ENCODE data around the gene GALNT16. TPM values are rescaled to one million over a fixed set of nuclear protein-coding genes. Genes with fewer than 3 reads are reported as not detected.

GALNT16 gene
- total RNA-seq, 1 donor from 2014 or later = 0.13 TPM

- no peak for DNase-seq (ENCODE audit: low read depth in 2 of 2)
Measured at GRCh38 chr14:69404478-69404877, 144.5 kb downstream of the GALNT16 start.

- no peak for DNase-seq (ENCODE audit: low read depth in 2 of 2)
Measured at GRCh38 chr14:69404883-69405282, 144.9 kb downstream of the GALNT16 start.

- no peak for DNase-seq (ENCODE audit: low read depth in 2 of 2)
Measured at GRCh38 chr14:69405762-69406161, 145.8 kb downstream of the GALNT16 start.

Other genes with a start within 250 kb of the GALNT16 start
- gene DCAF5, start 107.0 kb upstream of the GALNT16 start, total RNA-seq = 9.5 and 16.6 TPM in 2 replicates
- 21.8 and 22.0 TPM in 2 replicates for gene EXD2, start 68.7 kb upstream of the GALNT16 start, total RNA-seq
- gene ERH, start 138.1 kb downstream of the GALNT16 start, total RNA-seq = 160 and 224 TPM in 2 replicates
- gene SLC39A9, start 138.5 kb downstream of the GALNT16 start, total RNA-seq = 98.6 and 124 TPM in 2 replicates
- gene PLEKHD1, start 224.6 kb downstream of the GALNT16 start, total RNA-seq = under 0.01 and 0.13 TPM in 2 replicates